NOMO-1 (cell line): Measurements from ENCODE around the gene ABLIM1.

ENCODE experiments used
- DNase-seq, 2 experiments: peaks; one replicate each; lab custom pipeline; 2025; ENCODE audit not compliant: unreplicated experiment in 2 of 2; lab: John Stamatoyannopoulos, UW

Gene ABLIM1

DNA sequence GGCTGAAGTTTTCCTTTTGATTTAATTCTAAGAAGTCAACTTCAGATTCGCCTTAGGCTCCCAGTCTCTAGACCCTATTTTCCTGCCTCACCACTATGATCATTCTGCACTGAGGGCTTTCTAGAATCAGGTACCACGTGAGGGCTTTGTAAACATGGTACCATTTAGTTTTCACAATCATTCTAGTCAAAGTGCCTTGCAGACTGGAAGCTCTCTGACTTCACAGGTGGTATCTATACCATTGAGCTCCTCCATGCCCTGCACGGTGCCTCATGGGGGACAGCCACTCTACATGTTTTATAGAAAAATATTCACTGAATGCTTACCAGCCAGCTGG, 106.5 kb downstream of the ABLIM1 start:
- no peak for DNase-seq

DNA sequence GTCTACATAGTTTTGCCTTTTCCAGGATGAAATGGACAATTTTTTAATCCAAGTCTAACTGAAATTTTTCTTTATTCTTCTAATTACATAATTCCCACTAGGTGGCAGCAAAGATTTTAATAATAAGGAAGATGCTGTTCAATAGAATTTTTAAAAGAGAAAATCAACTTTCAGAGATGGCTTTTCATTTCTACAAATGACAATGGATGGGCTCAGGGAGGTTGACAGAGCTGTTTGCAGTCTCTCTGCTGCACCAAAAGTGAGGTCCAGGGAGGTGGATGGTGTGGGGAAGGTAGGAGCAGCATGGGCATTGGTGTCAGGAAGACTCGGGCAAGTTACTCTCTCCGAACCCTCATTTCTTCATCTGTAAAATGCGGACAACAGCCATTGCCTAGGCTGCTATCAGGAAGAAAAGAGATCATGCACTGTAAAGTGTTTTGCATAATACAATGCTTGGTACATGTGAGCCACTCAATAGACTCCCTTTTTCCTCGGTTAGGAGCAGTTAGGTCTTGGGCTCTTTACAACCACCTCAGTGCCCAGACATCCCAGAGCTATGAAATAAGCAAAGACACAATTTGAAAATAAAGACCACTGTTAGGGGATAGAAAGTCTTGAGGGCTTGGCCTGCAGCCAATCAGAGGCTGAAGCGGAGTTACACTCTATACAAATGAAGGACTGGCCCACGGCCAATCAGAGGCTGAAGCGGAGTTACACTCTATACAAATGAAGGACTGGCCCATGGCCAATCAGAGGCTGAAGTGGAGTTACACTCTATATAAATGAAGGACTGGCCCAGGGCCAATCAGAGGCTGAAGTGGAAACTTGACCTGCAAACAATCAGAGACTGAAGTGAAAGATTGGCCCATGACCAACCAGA, 107.1 kb downstream of the ABLIM1 start:
- peak in 1 of 2 experiments; percentile 32 for DNase-seq

DNA sequence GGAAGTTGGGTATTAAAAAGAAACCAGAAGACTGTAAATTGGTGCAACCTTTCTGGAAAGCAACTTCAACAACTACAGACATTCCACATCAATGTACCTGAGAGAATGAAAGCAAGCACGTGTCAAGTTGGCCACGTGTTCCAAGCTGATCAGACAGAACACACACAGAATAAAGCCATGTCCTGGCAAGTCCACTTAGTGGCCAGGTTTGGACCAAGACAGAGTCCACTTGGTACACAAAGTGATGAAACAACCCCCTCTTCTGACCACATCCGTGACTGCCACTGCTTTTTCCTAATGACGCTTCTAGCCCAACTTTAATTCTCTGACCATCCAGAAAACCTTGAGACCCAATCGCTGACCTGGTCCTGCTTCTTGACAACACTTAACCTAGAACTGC, 109.4 kb downstream of the ABLIM1 start:
- DNase-seq = no peak

DNA sequence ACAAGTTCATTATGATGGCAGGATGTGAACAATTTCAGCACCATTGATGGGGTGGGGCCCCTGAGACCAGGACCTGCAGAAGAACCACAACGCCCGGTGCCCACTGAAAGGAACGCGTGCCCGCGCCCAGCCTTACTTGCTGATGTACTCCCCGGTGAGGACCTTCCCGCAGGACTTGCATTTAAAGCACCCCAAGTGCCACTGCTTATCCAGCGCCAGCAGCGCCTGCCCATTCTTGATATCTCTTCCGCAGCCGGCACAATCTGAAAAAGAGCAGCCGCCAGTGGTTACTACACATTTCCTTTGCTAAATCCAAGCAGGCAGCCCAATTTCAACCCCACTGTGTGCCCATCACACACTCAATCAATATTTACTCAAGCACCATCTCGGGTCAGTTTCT, 110.6 kb downstream of the ABLIM1 start:
- no peak for DNase-seq

DNA sequence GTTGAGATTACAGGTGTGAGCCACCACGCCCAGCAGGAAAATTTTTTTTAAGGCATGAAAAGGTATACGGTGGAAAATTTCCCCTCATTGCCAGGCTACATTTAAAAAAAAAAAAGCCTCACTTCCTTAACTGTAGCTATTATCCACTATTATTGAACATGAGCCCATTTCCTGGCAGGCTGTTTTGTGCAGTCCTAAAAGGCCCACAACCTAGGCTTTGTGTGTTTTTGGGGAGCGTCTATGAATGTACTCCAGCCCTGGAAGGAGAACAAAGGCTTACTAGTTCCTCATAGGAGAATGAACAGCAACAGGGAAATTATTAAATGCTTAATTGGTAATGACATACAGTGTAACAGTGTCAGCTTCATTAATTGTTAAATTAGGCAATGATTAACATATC, 111.0 kb downstream of the ABLIM1 start:
- DNase-seq = no peak

DNA sequence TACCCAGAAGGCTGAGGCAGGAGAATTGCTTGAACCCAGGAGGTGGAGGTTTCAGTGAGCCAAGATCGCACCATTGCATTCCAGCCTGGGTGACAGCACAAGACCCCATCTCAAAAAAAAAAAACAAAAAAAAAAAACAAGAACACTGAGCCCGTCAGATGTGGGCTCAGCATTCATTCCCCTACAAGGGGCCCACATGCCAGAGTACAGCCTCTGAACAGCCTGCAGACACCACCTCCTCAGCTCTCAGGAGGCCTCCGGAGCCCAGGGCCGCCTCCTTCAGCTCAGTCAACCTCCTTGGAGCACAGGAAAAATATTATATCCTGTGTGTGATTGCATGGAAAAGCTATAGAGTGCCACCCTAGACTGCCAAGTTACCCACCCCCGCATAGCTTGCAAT, 112.3 kb downstream of the ABLIM1 start:
- DNase-seq = no peak

DNA sequence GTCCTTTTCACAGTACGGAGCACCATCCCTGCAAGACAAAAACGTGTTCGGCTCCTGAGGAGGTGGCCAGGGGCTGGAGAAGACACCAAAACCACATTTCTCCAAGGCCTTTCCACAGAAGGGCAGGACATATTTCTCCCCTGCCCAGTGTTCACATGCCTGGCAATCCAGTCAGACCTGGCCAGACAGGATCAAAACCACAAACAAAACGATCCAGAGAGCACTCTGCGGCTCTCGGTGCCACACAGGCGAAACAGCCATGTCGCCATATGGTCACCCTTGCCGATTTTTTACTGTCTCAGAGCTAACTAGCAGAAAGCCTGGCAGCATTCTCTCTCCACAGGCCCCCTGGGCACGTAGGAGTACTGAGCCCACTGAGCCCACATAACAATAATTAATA, 113.0 kb downstream of the ABLIM1 start:
- DNase-seq = no peak

DNA sequence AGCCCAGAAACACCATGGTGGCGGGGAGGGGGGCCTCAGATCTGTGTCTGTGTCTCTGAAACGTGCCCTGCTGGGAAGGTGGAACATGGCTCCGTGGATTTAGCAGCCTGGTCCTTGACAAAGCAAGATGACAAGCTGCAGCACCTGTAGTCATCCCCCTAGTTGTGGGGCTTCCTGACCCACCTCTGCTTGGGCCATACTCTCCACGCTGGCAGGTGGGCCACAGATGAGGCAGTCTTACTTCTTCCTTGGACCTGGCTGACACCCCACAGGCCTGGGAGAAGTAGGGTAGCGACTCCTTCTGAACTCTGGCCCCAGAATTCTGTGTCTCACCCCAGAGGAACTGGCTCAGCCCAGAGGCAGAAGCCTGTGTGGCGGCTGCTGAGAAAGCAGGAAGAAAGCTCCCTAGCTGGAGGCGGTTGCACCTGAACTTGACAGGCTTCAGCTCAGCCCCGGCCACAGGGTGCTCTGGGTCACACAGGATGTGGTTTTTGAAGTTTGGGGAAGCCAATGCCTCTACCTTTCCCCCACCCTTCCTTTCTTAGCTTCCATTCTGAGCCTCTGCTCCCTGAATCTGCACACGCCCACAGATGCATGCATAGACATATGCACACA, 113.9 kb downstream of the ABLIM1 start:
- no peak for DNase-seq

DNA sequence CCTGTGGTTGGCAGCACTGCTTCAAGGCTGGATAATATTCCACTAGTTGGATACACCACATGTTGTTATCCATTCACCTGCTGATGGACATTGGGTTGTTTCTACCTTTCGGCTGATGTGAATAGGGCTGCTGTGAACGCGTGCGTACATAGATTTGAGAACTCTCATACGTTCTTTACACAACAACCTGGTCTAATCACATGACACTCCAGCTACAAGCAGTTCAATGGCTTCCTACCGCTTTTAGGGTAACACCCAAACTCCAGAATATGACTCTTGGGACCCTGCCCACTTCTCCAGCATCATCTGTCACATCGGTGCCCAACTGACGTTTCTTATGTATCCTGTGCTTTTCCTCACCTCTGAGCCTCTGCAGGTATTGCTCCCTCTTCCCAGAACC, 114.6 kb downstream of the ABLIM1 start:
- DNase-seq = no peak

DNA sequence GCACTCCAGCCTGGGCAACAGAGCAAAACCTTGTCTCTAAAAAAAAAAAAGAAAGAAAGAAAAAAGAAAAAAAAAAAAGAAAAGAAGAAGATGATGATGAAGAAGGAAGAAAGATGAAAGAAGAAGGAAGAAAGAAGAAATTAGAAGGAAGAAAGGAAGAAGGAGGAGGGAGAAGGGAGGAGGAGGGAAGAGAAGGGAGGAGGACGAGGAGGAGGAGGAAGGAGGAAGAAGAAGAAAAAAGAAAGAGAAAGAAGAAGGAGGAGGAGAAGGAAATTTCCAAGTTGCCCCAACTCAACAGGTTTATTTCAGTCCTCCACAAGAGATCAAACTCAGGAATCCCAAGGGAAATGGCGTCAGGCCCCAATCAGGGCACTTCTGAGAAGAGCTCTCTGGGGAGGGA, 115.7 kb downstream of the ABLIM1 start:
- no peak for DNase-seq

DNA sequence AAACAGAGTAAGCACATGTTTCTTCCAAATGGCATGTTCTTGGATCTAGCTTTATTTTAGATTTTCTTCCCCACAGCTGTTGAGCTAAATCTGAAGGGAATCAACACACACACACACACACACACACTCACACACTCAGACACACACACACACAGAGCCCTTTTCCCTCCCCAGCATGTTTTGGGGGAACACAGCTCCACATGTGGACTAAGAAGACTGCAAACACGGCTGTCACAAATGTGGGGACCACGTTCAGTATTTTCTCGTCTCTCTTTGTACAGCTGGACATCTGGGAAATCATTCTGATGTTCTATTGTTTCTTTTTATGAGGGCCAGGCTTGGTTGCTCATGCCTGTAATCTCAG, 116.3 kb downstream of the ABLIM1 start:
- DNase-seq = no peak

DNA sequence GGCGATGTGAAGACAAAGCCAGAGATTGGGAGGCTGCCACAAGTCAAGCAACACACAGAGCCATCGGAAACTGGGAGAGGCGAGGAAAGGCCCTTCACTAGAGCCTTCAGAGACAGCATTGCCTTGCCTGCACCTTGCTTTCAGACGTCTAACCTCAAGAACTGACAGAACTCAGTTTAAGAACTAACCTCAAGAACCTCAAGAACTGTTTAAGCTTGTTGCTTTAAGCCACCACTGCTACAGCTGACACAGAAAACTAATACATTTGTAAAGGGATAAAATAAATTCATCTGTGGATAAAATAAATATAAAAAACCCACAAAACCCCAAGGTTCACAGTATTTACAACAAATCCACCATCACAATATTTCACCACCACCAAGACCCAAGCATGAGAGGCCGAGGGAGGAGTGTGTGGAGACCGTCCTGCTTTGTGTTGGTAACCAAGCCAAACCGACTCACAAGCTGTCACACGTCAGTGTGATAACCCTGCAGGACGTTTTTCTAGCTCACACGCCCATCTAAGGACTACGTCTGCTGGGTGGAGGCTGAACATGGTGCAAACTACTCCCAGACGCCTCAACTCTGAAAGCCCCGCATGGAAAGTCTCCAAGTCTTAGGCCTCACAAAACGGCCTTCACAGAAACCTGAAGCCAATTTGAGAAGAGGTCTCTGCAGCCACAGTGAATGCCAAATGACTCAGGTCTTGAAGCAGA, 116.8 kb downstream of the ABLIM1 start:
- DNase-seq = no peak

DNA sequence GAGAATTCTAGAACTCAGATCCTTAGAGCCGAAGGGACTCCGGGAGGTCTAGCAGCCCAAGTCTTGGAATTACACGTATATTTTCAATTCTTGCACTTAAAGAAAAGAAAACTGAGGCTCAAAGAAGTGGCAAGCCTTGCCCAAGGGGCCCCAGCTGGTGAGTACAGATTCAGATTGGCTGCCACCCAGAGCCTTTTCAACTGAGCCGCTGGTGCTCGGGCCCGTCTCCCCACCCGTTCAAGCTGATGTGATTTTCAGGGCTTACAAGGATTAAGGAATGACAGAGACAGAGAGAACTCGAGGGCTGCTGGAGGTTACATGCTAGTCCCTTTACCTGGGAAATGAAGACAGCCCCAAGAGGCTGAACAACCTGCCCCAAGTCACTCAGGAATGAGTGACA, 117.8 kb downstream of the ABLIM1 start:
- no peak for DNase-seq

DNA sequence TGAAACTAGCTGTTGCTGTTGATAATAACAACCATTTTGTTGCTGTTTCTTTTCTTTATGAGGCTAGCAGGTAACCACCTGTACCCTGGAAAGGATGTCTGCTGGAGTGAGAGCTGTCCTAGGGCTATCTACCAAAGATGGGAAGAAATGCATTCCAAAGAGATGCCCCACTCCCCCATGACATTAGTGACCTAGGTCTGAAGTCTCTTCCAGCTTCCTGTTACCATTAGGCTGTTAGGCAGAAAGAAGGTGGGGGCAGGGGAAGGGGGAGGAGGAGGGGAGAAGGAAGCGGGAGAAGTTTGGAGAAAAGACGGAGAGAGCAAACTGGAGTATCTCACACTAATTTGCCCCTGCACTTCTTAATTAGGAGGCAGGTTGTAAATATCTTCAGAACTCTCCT, 118.5 kb downstream of the ABLIM1 start:
- no peak for DNase-seq

DNA sequence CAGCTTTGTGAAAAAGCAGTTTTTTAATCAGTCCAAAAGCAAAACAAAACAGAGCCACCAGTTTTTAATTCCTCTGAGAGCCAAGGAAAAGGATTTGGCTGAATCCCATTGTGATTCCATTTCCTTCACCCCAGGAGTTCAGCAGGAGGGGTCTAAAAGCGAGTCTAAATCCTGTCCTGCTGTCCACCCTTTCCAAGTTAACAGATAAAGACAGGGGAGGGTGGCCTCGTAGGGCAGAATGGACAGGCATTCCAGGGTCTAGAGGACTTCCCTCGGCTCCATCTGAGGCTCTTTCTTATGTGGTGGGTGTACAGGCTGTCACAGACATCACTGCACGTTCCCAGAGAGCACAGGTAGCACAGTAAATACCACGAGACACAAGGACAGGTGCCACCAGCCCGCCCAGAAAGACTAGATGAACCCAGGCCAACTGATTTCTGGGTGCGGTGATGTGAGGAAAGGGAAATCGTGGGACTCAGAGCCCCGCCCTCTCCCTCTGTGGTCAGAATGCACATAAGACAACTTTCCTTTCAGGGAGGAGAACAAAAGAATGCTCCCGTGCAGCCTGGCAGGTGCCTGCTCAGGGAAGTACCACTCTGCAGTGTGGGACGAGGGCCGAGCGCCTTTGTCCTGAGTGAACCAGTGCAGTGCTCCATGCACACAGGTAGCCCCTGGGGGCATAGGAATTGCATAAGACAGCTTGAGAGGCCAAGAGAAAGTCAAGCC, 119.7 kb downstream of the ABLIM1 start:
- DNase-seq = no peak

DNA sequence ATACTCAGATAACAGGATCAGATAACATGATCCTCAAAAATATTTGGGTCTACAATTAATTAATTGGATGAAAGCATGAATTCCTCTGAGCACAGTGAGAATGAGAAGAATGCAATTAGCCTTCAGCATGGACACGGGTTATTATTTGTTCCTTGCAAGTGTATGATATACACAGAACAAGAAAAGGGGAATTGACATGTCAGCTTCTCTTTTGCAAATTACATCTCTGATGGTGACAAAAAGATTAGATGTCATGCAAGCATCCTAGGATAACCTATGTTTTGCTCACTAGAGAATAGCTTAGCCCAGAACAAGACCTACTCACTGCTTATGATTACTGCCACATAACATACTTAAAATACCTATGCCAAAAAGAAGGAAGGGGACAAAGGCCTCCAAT, 120.3 kb downstream of the ABLIM1 start:
- DNase-seq = no peak

DNA sequence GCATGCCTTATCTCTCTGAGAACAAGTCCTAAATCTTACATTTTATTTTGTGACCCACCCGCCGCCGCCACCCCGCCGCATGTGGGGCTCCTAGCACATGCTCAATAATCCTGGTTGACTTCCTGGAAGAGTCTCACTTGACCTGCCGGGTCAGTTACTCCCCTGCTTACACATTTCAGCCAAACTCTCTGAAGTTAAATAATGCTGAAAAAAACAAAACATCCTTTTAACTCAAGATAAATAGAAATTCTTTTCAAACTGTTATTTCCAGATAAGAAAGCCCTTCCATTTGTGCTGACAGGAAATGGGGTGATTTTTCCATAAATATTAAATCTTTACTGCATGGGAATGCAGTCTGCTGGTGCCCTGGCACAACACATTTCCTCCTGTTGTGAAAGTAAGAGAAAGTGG, 123.5 kb downstream of the ABLIM1 start:
- no peak for DNase-seq

DNA sequence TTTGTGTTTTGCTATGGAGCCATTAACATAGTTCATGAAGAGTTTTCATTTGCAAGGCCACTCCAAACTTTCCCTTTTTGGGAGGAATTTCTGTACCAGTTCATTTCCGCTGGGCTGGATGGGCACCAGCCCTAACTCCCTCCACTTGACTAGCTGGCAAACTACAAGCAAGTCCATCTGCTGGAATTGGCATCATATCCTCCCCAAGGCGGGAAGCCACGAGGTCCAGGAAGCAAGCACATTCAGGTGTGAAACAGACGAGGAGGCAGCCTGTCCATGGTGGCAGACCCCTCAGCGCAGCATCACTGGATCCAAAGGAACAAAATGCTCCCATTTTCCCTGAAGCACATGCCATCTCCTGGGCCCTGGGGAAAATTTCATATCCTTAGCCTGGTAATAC, 125.8 kb downstream of the ABLIM1 start:
- DNase-seq = no peak

DNA sequence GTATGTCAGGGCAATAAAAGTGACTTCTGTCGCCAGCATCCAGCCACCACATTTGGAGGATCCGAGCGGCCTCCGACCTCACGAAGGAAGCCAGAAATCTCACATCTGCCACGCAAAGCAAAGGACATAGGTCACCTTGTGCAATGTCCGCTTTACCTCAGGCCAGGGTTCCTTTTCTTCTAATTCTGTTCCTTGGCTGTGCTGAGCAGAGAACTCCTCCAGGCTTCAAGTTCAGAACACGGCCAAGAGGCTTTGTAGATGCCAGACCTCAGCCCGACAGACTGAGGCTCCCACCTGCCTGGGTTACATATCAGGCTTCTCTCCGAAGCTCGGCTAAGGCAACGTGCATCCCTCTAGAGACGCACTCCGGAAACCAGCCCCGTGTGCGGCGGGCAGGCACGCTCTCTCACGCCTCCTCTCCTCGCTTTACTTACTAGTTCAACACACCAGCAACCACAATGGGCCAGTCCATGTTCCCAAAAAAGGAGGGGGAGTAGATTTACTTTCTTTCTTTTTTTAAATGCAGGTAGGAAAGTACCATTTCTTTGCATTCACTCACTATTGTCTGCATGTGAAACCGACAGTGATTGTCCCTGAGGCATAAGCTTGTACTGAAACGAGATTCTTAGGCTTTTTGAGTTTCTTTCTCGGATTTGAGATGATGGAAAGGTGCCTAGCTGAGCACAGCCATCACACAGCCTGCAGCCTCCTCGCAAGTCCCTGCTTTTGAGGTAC, 131.4 kb downstream of the ABLIM1 start:
- peak; percentile 84 to 87 for DNase-seq

DNA sequence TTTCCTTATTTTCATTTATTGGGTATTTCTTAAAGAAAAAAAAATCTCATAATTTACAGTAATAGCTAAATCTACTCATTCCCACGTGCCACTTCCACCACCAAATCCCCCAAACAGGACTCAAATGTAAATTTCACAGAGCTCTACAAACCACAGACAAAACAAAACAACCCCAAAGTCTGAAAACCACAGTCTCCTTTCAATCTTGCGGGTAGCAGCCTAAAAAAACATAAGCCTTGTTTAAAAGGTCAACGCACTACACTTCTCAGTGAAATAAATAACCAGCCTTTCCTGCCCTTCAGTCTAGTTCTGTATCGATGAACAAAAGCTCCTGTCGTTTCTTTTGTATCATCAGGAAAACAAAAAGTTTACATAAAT, 132.0 kb downstream of the ABLIM1 start:
- peak in 1 of 2 experiments; percentile 46 for DNase-seq
